ENCODE measurements around the gene ARHGAP44.
A peak's percentile ranks its signal among the peaks of the same experiment; 100 is the strongest.
"Not testable (repeated sequence)": the region's sequence is repeated elsewhere in the genome, so short reads cannot be mapped to it uniquely, and the experiment has no call there.

Gene ARHGAP44

GRCh38 chr17:12821376-12821940, 32.2 kb downstream of the ARHGAP44 start:
- DNase-seq, result peak; percentile 12

GRCh38 chr17:12826431-12826830, 37.1 kb downstream of the ARHGAP44 start:
- no peak for DNase-seq

DNA sequence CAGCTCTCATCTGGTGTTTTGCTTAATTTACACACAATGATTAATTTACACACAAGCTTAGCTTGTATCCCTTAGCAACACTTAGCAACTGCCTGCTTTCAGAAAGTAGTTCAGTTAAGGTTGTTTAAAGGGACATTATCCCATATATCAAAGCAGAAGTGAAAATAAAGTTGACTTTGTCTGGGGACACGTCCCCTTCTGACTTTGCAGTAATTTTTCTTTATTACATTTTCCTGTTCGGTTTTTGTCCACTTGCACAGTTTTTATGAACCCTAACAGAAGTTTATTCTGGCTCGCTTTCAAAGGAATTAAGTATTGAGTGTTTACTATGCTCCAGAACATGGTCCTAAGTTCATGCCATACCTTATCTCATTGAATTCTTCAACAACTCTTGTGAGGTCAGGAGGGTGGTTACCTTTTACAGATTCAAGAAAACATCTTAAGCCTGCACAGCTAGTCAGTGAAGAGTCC, 41.5 kb downstream of the ARHGAP44 start:
- no peak for DNase-seq

GRCh38 chr17:12831839-12832238, 42.5 kb downstream of the ARHGAP44 start:
- no peak for DNase-seq

- no peak for DNase-seq
These were observed 49.7 kb downstream of the ARHGAP44 start for GRCh38 chr17:12839042-12839441.

DNA sequence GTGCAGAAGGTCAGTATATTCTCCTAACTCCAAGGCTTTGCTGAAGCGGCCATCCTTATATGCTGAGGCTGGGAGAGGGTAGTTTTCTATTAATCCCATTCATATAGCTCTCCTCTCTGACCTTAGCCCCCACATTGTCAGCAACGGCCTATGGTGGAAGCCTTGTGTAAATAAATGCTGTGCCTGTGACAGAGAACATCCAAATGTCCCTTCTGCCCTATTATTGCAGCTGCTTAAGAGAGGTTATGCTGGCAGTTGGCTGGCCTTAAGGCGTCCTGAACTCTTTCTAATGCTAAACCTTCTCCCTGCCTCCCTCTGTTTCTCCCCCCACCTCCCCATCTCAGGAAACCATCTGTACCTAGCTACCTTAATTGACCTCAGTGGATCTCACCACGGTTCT, 53.6 kb downstream of the ARHGAP44 start:
- DNase-seq, result no peak

DNA sequence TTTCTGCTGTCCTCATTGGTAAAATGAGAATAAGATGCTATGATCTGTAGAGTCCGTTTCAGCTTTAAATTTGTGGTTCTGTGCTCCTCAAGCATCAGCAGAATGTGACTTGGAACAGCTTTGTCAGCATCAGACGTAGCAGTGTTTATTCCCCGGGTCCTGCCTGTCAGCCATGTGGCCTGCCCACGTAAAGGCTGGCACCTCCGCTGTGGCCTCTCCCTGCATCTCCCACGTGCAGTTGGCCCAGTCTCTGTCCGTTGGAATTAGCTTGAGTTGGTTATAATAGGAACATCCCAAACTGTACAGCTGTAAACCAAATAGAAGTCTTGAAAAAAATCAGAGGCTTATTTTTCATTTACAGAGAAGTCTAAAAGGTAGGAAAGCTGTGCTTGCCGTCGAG, 61.7 kb downstream of the ARHGAP44 start:
- no peak for DNase-seq

DNA sequence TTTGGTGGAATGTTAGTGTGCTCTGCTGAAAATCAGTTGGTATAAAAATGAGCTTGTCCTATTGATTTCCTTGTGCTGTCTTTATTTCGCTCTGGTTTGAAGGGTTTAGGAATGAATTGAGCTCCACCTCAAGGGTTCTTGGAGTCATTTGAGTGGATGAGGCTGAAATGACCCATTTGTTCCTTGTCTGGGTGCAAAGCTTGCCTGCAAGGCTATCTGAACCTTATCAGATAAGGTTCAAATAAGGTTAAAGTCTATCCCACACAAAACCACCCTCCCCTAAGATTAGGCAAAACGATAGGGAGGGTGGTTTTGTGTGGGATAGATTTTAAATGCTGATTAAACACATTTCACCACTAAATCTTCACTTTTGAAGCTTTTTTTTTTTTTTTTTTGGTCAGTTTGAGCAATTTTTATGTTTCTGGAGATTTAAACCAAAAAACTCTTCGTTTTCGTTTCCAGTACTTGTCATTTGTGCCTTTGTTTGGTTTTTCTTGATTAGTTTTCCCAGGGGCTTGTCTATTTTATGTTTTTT, 62.7 kb downstream of the ARHGAP44 start:
- no peak for DNase-seq

DNA sequence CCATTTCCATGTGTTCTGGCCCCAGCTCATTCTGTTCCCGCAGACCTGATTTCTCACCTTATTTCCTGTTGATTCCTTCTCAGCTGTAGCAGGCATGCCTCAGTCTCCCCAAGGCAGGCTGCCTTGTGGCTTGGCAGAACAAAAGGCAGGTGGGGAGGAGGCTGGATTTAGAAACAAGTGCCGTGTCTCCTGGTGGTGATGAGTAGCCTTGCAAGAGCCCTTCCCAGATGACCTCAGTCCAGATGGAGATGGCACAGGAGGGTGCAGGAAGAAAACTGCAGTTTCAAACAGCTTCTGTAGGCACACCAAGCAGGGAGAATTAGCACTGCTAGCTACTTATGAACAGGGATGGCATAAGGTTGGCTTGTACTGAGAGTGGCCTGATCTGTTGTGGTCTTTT, 64.6 kb downstream of the ARHGAP44 start:
- no peak for DNase-seq

DNA sequence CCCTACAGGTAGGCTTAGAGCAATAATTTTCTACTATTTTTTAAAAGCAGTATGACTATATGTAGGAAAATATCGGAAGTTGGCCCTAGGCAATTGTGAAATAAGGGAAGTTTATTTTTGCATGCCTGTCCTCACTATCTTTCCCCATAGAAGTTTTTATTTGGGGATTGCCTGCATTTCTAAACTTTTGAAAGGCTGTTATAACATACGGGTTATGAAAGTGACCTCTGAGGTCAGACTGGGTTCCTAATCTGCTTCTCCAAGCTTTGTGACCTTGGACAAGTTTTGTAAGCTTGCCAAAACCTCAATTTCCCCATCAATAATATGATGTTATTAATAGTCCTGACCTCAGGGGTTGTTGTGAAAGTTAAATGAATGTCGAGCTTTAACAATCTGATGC, 67.1 kb downstream of the ARHGAP44 start:
- DNase-seq, result no peak

- no peak for DNase-seq
These were observed 68.3 kb downstream of the ARHGAP44 start for GRCh38 chr17:12857592-12857991.

DNA sequence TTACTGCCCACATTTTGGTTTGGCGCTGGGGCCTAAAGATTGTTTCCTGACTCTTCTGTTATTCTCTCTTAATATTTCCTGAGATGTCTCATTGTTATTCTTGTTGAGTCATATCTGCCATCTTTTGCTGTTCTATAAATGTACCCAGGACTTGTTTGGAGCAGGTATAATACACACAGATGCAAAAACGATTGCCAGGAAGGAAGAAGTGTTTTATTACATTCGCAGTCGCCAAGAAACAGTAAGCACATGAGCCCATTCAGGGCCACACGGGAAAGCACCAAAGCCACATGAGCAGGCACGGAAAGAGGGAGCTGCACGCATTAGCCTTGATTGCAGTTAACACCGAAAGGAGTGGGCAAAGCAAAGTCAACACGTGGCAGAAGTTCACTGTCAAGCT, 70.2 kb downstream of the ARHGAP44 start:
- DNase-seq, result no peak

DNA sequence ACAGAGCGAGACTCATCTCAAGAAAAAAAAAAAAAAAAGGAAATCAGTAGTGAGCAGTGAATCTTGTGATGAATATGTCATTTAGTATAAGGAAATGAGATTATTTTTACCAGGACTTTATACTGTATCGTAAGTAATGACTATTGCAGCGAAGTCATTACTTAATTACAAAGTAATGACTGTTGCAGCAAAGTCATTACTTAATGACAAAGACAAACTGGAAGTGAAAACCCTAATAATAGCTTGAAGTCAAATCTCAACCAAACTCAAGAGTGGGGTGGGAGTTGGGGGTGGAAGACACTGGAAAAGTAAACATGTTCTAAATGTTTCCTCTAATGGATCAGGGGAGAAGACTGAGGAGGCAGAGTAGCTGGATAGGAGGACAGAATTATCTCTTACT, 76.5 kb downstream of the ARHGAP44 start:
- no peak for DNase-seq

- no peak for DNase-seq
These were observed 76.9 kb downstream of the ARHGAP44 start for GRCh38 chr17:12866244-12866643.

DNA sequence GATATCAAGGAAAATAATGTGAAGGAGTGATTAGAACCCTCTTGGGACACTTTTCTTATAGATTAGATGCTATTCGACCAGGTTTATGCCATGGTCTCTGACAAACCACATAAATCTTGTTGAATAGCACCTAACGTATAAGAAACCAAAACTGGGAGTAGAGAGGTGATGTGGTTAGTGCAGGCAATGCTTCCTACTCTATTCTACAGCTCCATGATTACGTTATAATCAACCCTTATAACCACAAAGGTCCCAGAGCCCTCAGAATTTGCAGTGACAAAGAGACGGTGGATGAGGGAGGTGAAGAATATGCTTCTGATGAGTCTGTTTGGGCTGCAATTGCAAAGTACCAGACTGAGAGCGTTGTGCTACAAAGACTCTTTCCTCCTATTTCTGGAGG, 78.4 kb downstream of the ARHGAP44 start:
- no peak for DNase-seq

- not testable (repeated sequence) for DNase-seq
These were observed 84.3 kb downstream of the ARHGAP44 start for GRCh38 chr17:12873415-12874125.

DNA sequence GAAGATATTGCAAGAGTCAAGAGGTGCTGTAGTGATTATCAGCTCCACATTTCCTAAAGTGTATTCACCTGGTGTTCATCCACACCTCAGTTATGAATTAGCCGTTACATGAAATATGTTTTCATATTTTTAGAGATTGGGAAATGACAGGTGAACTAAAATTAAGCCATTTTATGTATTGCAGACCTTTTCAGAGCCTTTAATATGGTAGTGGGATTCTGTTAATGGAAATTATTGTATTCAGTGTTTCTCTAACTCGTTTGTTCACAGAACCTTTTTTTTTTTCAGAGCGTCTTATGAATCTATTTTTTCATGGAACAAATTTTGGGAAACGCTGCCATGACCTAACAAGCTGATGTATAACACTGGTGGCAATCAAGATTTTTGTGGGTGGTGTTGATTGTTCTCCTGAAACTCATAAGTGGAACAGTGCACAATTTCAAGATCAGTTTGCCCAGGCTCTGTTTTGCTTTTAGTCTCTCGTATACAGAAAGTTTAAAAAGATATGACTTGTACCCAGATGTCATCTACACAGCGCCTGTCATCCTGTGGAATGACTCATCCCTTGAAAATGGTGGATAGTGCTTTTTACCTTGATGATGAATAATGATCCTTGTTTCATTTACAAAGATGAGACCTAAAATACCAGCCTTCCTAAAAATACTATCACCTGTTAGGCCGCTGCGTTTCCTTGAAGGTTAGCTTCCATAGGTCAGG, 88.8 kb downstream of the ARHGAP44 start:
- no peak for DNase-seq

DNA sequence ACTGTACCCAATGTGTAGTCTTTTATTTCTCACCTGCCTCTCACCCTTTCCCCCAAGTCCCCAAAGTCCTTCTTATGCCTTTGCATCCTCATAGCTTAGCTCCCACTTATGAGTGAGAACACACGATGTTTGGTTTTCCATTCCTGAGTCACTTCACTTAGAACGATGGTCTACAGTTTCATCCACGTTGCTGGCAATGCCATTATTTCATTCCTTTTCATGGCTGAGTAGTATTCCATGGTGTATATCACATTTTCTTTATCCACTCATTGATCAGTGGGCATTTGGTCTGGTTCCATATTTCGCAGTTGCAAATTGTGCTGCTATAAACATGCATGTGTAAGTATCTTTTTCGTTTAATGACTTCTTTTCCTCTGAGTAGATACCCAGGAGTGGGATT, 89.8 kb downstream of the ARHGAP44 start:
- not testable (repeated sequence) for DNase-seq

- no peak for DNase-seq
These were observed 94.2 kb downstream of the ARHGAP44 start for GRCh38 chr17:12883472-12883871.

- DNase-seq, result no peak
These were observed 97.8 kb downstream of the ARHGAP44 start for GRCh38 chr17:12887088-12887487.

DNA sequence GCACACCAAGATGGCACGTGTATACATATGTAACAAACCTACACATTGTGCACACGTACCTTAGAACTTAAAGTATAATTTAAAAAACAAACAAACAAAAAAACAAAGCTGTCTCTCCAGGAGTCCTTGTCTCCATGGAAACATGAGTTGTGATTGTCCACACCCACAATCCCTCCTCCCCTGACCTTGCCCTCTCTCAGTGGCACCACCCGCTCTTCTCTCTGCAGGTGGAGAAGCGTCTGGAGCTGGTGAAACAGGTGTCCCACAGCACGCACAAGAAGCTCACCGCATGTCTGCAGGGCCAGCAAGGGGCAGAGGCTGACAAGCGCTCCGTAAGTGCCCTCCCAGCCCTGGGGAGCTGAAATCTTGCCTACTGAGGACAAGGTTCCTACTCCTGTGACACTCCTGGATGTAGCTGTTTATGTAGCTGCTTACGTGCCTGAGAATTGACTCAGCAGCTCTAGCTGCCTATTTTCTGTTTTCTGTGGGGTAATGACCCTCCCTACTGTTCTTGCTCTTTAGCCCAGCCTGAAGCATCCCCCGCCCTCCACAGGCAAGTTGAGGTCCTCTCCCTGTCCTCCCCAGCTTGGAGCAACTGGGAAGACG, 107.0 kb downstream of the ARHGAP44 start:
- no peak for DNase-seq

DNA sequence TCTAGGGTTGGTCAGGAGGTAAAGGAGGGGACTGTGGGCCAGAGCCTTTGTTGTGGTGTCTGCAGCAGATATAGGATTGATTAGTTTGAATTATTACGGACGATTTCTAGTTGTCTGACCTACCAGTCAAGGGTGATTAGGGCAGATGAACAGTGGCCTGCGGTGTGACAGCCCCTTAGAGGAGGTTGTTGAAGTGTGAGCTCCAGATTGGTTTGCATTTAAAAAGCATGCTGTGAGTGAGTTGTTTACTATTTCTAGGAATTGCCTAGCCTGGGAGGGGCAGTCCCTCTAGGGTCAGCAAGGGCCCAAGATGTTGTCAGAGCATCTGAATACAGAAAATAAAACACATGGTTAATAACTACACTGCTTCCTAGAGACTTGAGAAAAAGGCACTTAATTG, 108.8 kb downstream of the ARHGAP44 start:
- DNase-seq, result no peak

DNA sequence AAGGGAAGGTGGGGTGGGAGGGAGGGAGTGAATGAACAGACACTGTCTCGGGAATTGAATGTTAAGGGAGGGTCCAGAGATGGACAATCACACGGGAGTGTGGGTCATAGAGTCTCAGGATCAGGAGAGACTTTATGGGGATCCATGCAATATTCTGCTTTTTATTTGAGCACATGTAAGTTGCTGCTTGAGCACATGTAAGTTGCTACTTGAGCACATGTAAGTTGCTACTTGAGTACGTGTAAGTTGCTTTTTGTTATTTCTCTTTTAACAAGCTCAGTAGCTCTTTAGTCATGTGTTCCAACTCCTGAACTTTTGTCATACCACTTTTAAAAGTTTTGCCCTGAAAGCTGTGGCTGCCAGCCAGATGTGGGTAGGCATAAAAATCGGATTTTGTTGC, 110.3 kb downstream of the ARHGAP44 start:
- no peak for DNase-seq

DNA sequence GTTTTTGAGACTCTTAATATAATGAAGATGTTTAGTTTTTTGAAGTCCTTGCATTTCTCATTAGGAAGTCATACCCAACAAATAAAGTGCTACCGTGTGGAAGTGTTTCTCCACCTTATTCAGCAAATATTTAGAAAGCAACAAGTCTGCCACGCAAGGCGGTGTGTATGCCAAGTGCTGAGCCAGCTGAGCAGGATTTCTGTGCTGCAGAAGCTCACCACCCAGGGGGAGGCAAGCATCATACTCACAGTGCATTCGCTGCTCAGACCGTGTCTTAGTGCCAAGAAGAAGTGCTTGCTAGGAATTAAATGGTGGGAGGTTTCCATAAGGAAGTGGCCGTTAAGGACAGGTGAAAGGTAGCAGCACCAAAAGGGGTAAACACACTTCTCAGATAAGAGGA, 111.2 kb downstream of the ARHGAP44 start:
- no peak for DNase-seq
